Measurements from ENCODE around the gene FAM120AOS. TPM values are rescaled to one million over a fixed set of nuclear protein-coding genes. Genes with fewer than 3 reads are reported as not detected.

FAM120AOS gene
- total RNA-seq, result 10 to 100 TPM; 25.0 to 44.2 (median 40.0) TPM

DNA sequence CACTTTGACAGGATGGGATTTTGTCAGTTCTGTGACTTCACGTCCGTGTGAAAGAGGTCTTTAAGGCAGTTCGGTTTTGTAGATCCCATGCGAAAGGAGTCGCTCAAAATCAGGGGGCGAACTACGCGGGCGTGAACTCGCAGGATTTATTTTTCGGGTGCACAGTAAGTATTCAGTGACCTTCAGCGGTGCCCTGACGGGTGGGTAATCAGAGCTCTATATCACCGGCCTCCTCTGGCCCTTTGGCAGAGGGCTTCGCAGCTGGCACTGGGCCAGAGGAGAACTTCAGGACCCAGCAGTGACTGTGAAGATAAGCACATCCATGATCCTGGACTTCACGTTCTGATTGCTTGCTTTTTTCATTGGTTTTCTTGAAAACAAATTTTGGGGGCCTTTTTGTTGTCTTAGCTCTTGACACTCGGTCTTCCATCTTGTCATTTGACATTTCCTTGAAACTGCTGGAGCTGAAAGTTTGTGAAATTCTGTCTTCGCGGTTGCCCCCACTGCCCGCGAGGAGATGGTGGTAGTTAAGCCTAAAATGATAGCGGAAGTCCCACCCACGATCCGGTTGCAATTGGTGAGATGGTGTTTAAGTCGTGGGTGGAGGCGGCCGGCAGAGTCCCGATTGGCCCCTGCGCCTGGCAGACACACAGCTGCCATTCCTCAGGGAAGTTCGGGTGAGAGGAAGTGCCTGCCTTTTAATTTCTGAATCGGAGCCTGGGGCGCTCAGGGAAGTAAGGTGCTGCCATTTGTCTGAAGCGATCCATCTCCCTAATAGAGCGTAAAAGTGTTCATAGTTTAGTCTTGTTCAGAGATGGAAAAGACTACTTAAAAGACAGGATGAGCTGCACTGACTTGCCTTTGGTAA lies at the start of gene FAM120AOS:
Gene FAM120AOS, minus strand, starts transcription at position 535 of the 868 bp plus-strand sequence. CDS start 872 bp downstream, outside the sequence.
- TF ChIP-seq POLR2A (IDR thresholded peaks at IDR 0.05), result no peak
- TF ChIP-seq, protein P1, sequence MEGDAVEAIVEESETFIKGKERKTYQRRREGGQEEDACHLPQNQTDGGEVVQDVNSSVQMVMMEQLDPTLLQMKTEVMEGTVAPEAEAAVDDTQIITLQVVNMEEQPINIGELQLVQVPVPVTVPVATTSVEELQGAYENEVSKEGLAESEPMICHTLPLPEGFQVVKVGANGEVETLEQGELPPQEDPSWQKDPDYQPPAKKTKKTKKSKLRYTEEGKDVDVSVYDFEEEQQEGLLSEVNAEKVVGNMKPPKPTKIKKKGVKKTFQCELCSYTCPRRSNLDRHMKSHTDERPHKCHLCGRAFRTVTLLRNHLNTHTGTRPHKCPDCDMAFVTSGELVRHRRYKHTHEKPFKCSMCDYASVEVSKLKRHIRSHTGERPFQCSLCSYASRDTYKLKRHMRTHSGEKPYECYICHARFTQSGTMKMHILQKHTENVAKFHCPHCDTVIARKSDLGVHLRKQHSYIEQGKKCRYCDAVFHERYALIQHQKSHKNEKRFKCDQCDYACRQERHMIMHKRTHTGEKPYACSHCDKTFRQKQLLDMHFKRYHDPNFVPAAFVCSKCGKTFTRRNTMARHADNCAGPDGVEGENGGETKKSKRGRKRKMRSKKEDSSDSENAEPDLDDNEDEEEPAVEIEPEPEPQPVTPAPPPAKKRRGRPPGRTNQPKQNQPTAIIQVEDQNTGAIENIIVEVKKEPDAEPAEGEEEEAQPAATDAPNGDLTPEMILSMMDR (IDR thresholded peaks at IDR 0.05), result no peak
- peak; percentile 94 to 99 for DNase-seq (ENCODE audit: low spot score in 2 of 2)
- intact Hi-C loops (cut with DNase I; ENCODE audit: low total_unique reads), result no loop called here
- peak within 1 kb of the TSS; percentile 58 for H3K4me3 ChIP-seq (ENCODE audit: low read depth, poor library complexity, severe bottlenecking)
- WGBS, 2 donors, result 1% methylated on average over 34 of the region's 34 CpGs

DNA sequence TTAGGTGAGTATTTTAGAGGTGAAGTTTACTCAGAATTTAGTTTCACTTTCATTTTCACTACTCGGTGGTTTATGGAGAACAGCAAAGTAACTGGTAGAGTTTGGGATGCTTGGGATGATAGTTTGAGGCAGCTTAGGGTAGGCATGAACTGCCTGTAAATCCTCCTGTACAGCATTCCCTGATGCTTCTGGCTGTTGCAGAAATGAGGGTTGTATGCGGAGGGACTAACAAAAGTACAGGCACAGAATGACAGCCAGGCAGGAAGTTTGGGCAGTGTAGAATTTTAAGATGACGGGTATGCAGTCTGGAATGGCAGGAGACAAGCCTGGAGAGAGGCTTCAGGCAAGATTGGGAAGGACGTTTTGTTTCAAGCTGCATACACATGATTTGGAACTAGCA lies 48.0 kb upstream of the FAM120AOS start:
- intact Hi-C loops (cut with DNase I; ENCODE audit: low total_unique reads), result no loop called here
- WGBS, 2 donors, result 22 to 33% methylated on average over 4 of the region's 4 CpGs
- no peak for TF ChIP-seq POLR2A (IDR thresholded peaks at IDR 0.05)
- TF ChIP-seq, protein P1 (IDR thresholded peaks at IDR 0.05), result no peak
- DNase-seq (ENCODE audit: low spot score in 2 of 2), result no peak
- H3K4me3 ChIP-seq (ENCODE audit: low read depth, poor library complexity, severe bottlenecking), result no peak overlapping the region

DNA sequence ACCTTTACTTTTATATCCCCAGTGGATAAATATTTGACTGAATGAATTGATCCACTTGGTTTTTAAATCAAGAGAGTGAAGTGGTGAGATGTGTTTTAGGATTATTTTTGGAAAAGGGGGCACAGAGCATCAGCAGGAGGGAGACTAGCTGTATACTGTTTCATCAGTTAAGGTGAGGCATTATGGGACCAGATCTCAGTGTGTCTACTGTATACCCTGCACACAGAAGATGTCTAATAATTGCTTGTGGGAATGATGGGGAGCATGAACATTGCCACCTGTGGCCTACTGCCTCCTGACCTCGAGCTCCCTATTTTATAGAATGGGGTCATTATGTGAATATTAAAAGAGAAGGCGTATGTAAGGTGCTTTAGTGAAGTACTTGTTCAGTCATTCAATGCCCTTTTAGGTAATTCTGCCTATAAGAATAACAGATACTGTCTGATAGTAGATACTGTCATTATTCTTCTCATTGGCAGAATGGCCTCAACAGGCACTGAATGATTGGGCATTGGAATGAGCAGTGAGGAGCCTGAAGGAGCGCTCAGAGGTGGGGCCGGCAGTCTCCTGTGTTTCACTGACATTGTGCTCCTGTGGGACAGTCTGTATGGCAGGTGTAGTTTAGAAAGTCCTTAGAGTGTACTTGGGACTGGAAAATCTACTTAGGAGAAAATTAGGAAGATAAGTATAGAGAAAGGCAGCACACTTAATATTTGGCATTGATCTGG lies 47.4 kb upstream of the FAM120AOS start:
- intact Hi-C loops (cut with DNase I; ENCODE audit: low total_unique reads), result no loop called here
- WGBS, 2 donors, result 72 to 75% methylated on average over 4 of the region's 4 CpGs
- H3K4me3 ChIP-seq (ENCODE audit: low read depth, poor library complexity, severe bottlenecking), result no peak overlapping the region
- DNase-seq (ENCODE audit: low spot score in 2 of 2), result no peak
- no peak for TF ChIP-seq POLR2A (IDR thresholded peaks at IDR 0.05)
- TF ChIP-seq, protein P1 (IDR thresholded peaks at IDR 0.05), result no peak

DNA sequence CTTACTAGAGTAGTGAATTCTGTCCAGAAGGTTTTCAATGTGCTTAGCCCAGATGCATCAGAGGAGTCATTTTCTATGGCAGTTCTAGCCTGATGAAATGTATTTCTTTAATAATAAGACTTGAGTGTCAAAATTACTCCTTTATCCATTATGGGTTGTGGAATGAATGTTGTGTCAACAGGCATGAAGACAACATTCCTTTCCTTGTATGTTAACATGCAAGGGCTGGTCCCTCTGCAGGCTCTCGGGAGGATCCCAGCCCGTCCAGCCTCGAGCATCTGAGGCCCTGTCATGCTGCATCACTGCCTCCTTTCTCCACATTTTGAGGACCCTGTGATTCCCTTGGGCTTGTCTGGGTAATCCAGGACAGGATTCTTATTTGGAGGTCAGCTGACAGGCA lies 42.9 kb upstream of the FAM120AOS start:
- intact Hi-C loops (cut with DNase I; ENCODE audit: low total_unique reads), result no loop called here
- DNase-seq (ENCODE audit: low spot score in 2 of 2), result no peak
- H3K4me3 ChIP-seq (ENCODE audit: low read depth, poor library complexity, severe bottlenecking), result no peak overlapping the region
- TF ChIP-seq POLR2A (IDR thresholded peaks at IDR 0.05), result no peak
- TF ChIP-seq, protein P1 (IDR thresholded peaks at IDR 0.05), result no peak
- 41 to 56% methylated on average over 3 of the region's 3 CpGs for WGBS, 2 donors

DNA sequence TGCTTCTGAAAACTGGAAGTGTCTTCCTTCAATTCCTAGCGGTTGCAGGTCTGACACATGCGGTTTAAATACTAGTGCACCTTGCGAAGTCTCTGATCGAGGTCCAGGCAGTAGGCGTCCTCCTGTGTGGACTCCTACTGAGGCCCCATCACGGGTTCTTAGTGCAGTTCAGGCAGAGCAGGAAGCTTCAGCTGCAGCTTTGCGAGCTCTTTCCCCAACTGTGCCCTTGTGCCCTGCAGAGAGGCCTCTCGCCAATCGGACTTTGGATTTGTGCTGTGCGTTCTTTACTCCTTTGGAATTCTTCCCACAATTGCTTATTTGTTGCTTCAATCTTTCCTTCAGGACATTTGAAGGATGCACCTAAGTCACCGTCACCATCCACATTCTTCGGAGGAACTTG lies 40.6 kb upstream of the FAM120AOS start:
- intact Hi-C loops (cut with DNase I; ENCODE audit: low total_unique reads), result no loop called here
- DNase-seq (ENCODE audit: low spot score in 2 of 2), result no peak
- 96 to 97% methylated on average over 12 of the region's 12 CpGs for WGBS, 2 donors
- H3K4me3 ChIP-seq (ENCODE audit: low read depth, poor library complexity, severe bottlenecking), result no peak overlapping the region
- no peak for TF ChIP-seq POLR2A (IDR thresholded peaks at IDR 0.05)
- TF ChIP-seq, protein P1 (IDR thresholded peaks at IDR 0.05), result no peak

Data from lower leg skin (tissue), 4 donors.